ENCODE data around the gene GTPBP10. TPM values are rescaled to one million over a fixed set of nuclear protein-coding genes. Genes with fewer than 3 reads are reported as not detected.
"Not testable (repeated sequence)": the region's sequence is repeated elsewhere in the genome, so short reads cannot be mapped to it uniquely, and the experiment has no call there.

The GTPBP10 gene
- total RNA-seq, 2 donors from 2014 or later: 31.2 to 68.7 TPM

- no peak for DNase-seq (ENCODE audit: low spot score in 2 of 2)
- peaks cover 7 to 8% of the 10 kb centered on the region in 2 donors for H3K9me3 Mint-ChIP-seq
- H3K36me3 Mint-ChIP-seq: peaks cover 29% of the 10 kb centered on the region in 2 donors
- peak; percentile 9 to 11 for ATAC-seq
- H3K27ac Mint-ChIP-seq: peak overlapping the region; percentile 97 to 98
Measured at GRCh38 chr7:90345595-90346335, 751 bp upstream of the GTPBP10 start.

DNA sequence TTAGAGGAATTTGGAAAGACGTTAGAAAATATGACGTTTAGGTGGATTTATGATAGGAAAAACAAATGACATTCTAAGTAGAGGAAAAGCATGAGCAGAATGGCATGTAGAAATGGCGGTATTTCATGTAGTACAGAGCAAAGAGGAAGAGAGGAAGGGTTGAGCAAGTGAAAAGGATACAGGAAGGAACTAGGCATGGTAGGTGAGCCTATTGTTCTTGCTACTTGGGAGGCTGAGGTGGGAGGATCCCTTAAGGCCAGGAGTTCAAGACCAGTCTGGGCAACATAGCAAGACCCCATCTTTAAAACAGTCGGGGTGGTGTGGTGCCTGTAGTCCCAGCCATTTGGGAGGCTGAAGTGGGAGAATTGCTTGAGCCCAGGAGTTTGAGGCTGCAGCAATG lies 1.2 kb downstream of the GTPBP10 start:
- DNase-seq (ENCODE audit: low spot score in 2 of 2) (no peak), ATAC-seq (no peak)
- peaks cover 7 to 8% of the 10 kb centered on the region in 2 donors for H3K9me3 Mint-ChIP-seq
- H3K27ac Mint-ChIP-seq: peak overlapping the region in 1 of 2 donors; percentile 98
- H3K36me3 Mint-ChIP-seq: peaks cover 34 to 40% of the 10 kb centered on the region in 2 donors

DNA sequence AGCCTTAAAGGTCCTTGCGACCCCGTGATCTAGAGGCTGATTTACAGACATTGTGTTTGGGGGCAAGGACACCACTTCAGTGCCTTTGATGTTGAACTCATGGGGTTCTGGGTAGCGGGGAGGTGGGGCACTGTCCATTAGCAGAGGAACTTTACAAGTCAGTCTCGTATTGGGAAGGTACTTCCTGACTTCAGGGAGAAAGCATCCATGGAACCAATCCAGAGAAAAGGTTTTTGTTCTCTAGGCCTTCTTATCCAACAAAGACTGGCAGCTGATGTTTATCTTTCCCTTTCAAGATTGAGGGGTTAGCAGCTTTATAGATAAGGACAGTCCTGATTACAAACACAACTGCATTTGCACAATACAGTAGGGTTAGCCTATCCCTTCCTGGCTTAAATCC lies 2.8 kb downstream of the GTPBP10 start:
- Mint-ChIP-seq H3K27ac (no peak overlapping the region), H3K9me3 (peaks cover 7 to 8% of the 10 kb centered on the region in 2 donors), H3K36me3 (peaks cover 34 to 46% of the 10 kb centered on the region in 2 donors)
- ATAC-seq (no peak), DNase-seq (ENCODE audit: low spot score in 2 of 2) (no peak)

- peaks cover 33 to 46% of the 10 kb centered on the region in 2 donors for H3K36me3 Mint-ChIP-seq
- not testable (repeated sequence) for DNase-seq (ENCODE audit: low spot score in 2 of 2); ATAC-seq; H3K9me3 Mint-ChIP-seq
- H3K27ac Mint-ChIP-seq: peak overlapping the region in 1 of 2 donors; percentile 10
Measured at GRCh38 chr7:90350032-90350431, 3.5 kb downstream of the GTPBP10 start.

- Mint-ChIP-seq H3K36me3 (peaks cover 34 to 61% of the 10 kb centered on the region in 2 donors), H3K27ac (peak overlapping the region in 1 of 2 donors; percentile 56), H3K9me3 (peaks cover 8 to 18% of the 10 kb centered on the region in 2 donors)
- DNase-seq (ENCODE audit: low spot score in 2 of 2) (no peak), ATAC-seq (no peak)
Measured at GRCh38 chr7:90351987-90352386, 5.5 kb downstream of the GTPBP10 start.

DNA sequence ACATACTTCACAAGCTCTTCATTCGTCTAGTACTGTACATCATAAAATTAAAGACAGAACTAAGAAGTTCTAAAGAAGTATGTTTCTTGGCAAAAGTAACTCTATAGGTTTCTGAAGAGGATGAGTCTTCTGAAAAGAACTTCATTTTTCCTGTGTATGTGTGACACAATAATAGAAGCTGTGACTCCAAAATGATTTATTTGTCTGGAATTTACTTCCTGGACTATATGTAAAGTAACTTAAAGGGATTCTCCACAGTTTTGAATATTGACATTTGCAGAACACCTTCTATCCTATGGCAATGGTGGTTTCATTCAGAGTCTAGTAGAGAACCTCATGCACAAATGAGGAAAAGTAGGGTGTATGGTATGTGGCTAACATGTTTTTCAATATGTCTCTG lies 36.9 kb downstream of the GTPBP10 start:
- H3K36me3 Mint-ChIP-seq: peaks cover 31 to 41% of the 10 kb centered on the region in 2 donors
- no peak overlapping the region for H3K27ac Mint-ChIP-seq
- DNase-seq (ENCODE audit: low spot score in 2 of 2) (no peak), ATAC-seq (no peak)
- no peaks in the 10 kb centered on the region for H3K9me3 Mint-ChIP-seq

GRCh38 chr7:90383861-90384260 lies 37.3 kb downstream of the GTPBP10 start:
- Mint-ChIP-seq H3K9me3 (no peaks in the 10 kb centered on the region), H3K27ac (no peak overlapping the region), H3K36me3 (peaks cover 27 to 38% of the 10 kb centered on the region in 2 donors)
- no peak for DNase-seq (ENCODE audit: low spot score in 2 of 2)
- ATAC-seq: no peak

DNA sequence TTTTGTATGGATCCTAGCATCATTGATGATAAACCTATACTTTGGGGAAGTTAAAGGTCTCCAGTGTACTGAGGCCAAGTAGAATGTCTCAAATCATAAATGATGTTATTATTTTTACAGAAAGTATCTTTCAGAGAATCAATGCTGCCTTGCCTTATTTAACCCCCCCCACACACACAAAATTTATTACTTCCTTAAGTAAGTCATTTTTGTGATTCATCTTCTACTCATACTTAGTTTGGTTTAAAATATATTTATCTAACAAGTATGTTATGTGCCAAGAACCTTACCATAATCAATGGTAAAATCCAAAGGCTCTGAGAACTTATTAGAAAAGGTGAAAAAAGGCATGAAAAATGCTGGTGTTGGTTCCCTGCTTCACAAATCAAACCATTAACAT lies 37.9 kb downstream of the GTPBP10 start:
- ATAC-seq: no peak
- no peak for DNase-seq (ENCODE audit: low spot score in 2 of 2)
- H3K9me3 Mint-ChIP-seq: no peaks in the 10 kb centered on the region
- peaks cover 21 to 33% of the 10 kb centered on the region in 2 donors for H3K36me3 Mint-ChIP-seq
- no peak overlapping the region for H3K27ac Mint-ChIP-seq

GRCh38 chr7:90387470-90388240 lies 41.1 kb downstream of the GTPBP10 start:
- no peak overlapping the region for H3K27ac Mint-ChIP-seq
- no peak for DNase-seq (ENCODE audit: low spot score in 2 of 2)
- ATAC-seq: no peak
- peaks cover 22 to 28% of the 10 kb centered on the region in 2 donors for H3K36me3 Mint-ChIP-seq
- H3K9me3 Mint-ChIP-seq: peaks cover 9 to 11% of the 10 kb centered on the region in 2 donors

DNA sequence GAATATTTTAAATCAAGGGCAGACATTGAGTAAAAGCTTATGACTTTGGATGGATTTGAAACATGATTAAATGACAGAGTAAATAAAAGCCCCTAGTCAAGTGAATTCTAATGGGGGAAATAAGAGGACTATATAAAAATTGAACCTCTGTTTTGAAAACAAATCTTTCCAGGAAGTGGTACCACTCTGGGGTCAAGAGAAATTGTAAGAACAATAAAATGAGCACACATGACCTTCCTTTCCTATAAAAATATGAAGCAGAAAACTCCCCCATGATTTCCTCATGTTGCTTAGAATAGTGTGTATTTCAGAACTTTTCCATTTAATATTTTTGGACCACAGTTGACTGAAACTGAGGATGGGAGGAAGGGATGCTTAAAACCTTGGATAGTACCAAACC lies 44.4 kb downstream of the GTPBP10 start:
- H3K36me3 Mint-ChIP-seq: peaks cover 30 to 42% of the 10 kb centered on the region in 2 donors
- DNase-seq (ENCODE audit: low spot score in 2 of 2): no peak
- peaks cover 21 to 26% of the 10 kb centered on the region in 2 donors for H3K9me3 Mint-ChIP-seq
- no peak for ATAC-seq
- H3K27ac Mint-ChIP-seq: no peak overlapping the region

GRCh38 chr7:90391488-90391887 lies 45.0 kb downstream of the GTPBP10 start:
- Mint-ChIP-seq H3K36me3 (peaks cover 35 to 47% of the 10 kb centered on the region in 2 donors), H3K27ac (no peak overlapping the region), H3K9me3 (peaks cover 27 to 30% of the 10 kb centered on the region in 2 donors)
- DNase-seq (ENCODE audit: low spot score in 2 of 2): no peak
- ATAC-seq: no peak

DNA sequence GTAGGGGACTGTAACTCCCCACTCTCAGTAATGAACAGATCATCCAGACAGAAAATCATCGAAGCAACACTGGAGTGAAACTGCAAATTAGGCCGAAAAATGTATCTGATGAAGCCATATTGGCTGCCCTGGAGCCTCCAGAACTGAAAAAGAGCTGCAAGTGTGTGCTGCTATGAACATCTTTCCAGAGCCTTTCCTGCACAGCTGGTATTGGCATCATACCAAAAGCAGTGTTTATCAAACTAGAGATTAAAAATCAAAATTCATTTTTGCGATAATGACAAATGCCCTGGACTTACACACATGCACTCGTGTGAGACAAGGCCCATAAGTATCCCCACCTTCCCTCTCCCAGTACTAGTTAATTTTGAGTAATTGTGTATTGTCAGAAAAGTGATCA lies 49.9 kb downstream of the GTPBP10 start:
- peaks cover 37 to 41% of the 10 kb centered on the region in 2 donors for H3K9me3 Mint-ChIP-seq
- H3K27ac Mint-ChIP-seq: no peak overlapping the region
- H3K36me3 Mint-ChIP-seq: peaks cover 34 to 39% of the 10 kb centered on the region in 2 donors
- DNase-seq (ENCODE audit: low spot score in 2 of 2): no peak
- no peak for ATAC-seq

DNA sequence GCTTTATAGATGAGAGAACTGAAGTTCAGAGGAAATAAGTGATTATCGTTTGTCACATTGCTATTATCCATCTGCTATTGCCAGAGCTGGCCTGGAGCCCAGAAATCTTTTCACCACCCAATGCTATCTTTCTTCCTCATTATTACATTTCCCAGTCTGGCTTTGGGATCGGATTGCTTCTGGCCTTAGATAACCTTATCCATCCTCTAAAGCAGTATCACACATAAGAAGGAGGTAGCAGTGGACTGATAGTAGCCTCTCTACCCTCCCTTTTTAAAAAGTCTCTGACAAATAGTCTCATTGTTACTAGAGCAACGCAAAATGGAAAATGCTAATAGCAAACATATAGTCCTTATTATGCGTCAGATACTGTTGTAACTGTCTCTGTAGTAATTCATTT lies 55.5 kb downstream of the GTPBP10 start:
- Mint-ChIP-seq H3K36me3 (peaks cover 6% of the 10 kb centered on the region in 2 donors), H3K9me3 (peaks cover 12 to 18% of the 10 kb centered on the region in 2 donors), H3K27ac (peak overlapping the region in 1 of 2 donors; percentile 92)
- DNase-seq (ENCODE audit: low spot score in 2 of 2) (no peak), ATAC-seq (no peak)

DNA sequence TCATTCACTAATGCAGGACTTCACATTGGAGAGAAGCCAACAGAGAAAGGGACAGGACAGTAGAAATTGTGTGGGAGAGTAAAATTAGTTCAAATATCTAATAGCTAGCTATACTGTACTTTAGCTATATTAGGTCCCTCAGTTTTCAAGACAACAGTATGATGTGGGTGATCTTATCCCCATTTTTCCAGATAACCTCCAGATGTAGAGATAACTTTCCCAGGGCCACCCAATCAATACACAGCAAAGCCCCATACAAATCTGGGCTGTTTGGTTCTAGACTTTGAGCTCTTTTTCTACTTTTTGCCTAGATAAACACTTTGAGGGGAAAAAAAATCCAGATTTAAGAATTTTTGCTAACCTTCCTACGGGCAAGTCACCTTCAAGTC lies 56.3 kb downstream of the GTPBP10 start:
- peaks cover 12 to 18% of the 10 kb centered on the region in 2 donors for H3K9me3 Mint-ChIP-seq
- ATAC-seq: no peak
- no peak for DNase-seq (ENCODE audit: low spot score in 2 of 2)
- H3K27ac Mint-ChIP-seq: peak overlapping the region; percentile 92 to 98
- peaks cover 6% of the 10 kb centered on the region in 2 donors for H3K36me3 Mint-ChIP-seq

DNA sequence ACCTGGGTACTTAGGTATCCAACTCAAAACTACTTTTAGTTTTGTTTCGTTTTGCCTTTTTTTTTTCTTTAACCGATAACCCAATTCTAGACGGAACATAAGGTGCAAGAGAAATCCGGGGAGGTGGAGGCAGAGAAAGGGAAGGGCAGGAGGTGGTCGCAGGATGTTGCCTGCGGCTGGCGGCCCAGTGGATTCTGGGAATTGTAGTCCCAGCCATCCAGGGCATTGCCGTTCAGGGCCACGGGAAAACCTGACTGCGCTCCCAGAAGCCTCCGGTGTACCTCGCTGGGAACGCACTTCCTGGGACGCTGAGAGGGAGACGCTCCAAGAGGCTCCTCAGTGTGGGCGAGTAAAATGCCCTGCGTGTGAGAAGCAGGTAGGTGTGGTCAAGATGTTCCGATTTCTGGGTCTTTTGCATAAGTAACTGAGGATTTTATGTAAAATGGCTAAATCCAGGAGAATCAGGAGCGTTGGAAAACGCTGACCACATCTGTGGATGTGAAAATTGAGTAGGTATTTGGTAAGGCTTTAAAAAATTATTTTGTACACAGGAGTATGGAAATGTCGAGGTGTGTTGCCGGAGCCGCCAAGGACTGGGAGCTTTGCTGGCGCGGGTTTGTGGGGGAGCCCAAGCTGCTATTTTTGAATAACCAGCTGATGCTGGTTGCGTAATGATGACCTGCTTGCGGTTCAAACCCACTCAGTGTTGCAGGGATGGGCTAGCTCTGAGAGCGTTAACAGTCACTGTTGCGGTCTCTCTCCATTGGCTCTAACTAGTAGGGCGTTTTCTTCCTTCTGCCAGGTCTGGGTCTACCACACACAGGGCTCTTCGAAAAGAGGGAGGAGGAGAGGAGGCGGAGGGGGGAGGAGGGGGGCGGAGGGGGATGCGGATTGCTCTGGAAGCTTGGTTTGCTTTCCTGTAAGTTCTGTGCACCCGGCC lies 56.9 kb downstream of the GTPBP10 start, which contains the start of gene CLDN12:
Gene CLDN12 (plus strand): TSS at position 288 of the 940 bp plus-strand sequence. CDS start 9,216 bp downstream, outside the sequence.
- peak; percentile 99 to 100 for ATAC-seq
- Mint-ChIP-seq H3K36me3 (peaks cover under 1 to 6% of the 10 kb centered on the region in 2 donors), H3K27ac (peak within 1 kb of the TSS; percentile 92 to 98), H3K9me3 (peaks cover 7 to 14% of the 10 kb centered on the region in 2 donors)
- peak; percentile 63 to 88 for DNase-seq (ENCODE audit: low spot score in 2 of 2)

DNA sequence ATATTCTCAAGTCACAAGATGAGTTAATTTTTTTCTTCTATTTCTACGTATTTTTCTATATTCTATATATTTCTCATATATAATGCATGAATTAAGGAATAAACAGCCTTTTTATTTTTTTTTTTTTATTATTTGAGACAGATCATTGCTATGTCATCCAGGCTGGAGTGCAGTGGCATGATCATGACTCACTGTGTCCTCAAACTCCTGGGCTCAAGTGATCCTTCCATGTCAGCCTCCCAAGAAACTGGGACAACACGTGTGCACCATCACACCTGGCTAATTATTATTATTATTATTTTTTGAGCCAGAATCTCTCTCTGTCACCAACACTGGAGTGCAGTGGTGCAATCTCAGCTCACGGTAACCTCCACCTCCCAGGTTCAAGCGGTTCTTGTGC lies 58.3 kb downstream of the GTPBP10 start:
- ATAC-seq: no peak
- peaks cover 5 to 6% of the 10 kb centered on the region in 2 donors for H3K9me3 Mint-ChIP-seq
- peaks cover 0 to 9% of the 10 kb centered on the region in 2 donors for H3K36me3 Mint-ChIP-seq
- DNase-seq (ENCODE audit: low spot score in 2 of 2): no peak
- H3K27ac Mint-ChIP-seq: peak overlapping the region in 1 of 2 donors; percentile 92

Measured in activated naive CD4-positive, alpha-beta T cell treated with anti-CD3 and anti-CD28 coated beads, Interleukin-2, amount 50 U/mL, for 72 hours (primary cell).